Upper lobe of left lung (tissue), 6 donors: ENCODE data around the gene USP13. TPM values are rescaled to one million over a fixed set of nuclear protein-coding genes. Genes with fewer than 3 reads are reported as not detected.

Source experiments
- ATAC-seq, 2 donors: fragments of 200-7000 bp; cut with Tn5 transposase; one replicate each; pipeline ENCODE4 v1.9.1; 2022; ENCODE audit warnings: mild to moderate bottlenecking in 2 of 2, moderate library complexity in 2 of 2; ENCODE audit not compliant: low FRiP score in 2 of 2
- DNase-seq, 2 donors: peaks; one replicate each; pipeline ENCODE4 v3.0.0-alpha.2; 2019 to 2020
- H3K27ac ChIP-seq, 4 donors: fragments of 200-600 bp; sonication (generic); one replicate each; pipeline ENCODE4 v1.5.1; 2016 to 2019
- H3K27me3 ChIP-seq, 4 donors: fragments of 200-600 bp; sonication (generic); one replicate each; pipeline ENCODE4 v1.5.1; 2017 to 2019
- H3K36me3 ChIP-seq, 4 donors: fragments of 200-600 bp; sonication (generic); one replicate each; pipeline ENCODE4 v1.5.1; 2016 to 2019
- H3K4me1 ChIP-seq, 4 donors: fragments of 200-600 bp; sonication (generic); one replicate each; pipeline ENCODE4 v1.5.1; 2018 to 2019
- H3K4me3 ChIP-seq, 4 donors: fragments of 200-600 bp; sonication (generic); one replicate each; pipeline ENCODE4 v1.5.1; 2017 to 2019; ENCODE audit warnings: mild to moderate bottlenecking in 2 of 4, moderate library complexity in 1 of 4
- H3K9me3 ChIP-seq, 4 donors: fragments of 200-600 bp; sonication (generic); one replicate each; pipeline ENCODE4 v1.5.1; 2018 to 2019
- CTCF ChIP-seq, 6 experiments: fragments of 450-650 bp in 4 of 6; fragments of 200-600 bp in 2 of 6; sonication (generic) in 2 of 6; IDR thresholded peaks; one replicate each; pipeline ENCODE4 v1.5.1; 2016 to 2019; ENCODE audit warnings: antibody characterized with exemption in 6 of 6
- EP300 ChIP-seq, 4 donors: sonication (generic); formaldehyde crosslinking; IDR thresholded peaks; one replicate each; pipeline ENCODE4 v1.5.1; 2017; ENCODE audit warnings: antibody characterized with exemption in 4 of 4, control low read depth in 2 of 4
- POLR2A ChIP-seq, 4 donors: fragments of 450-650 bp; IDR thresholded peaks; one replicate each; pipeline ENCODE4 v1.5.1; 2016 to 2017; ENCODE audit warnings: antibody characterized with exemption in 4 of 4, mild to moderate bottlenecking in 2 of 4
- POLR2AphosphoS5 ChIP-seq, 2 donors: sonication (generic); formaldehyde crosslinking; IDR thresholded peaks; one replicate each; pipeline ENCODE4 v1.5.1; 2017; ENCODE audit warnings: antibody characterized with exemption in 2 of 2
- WGBS, 2 donors: methylation state at CpG; one replicate each; pipeline ENCODE4 v1.1.5; 2017 to 2018; 5-methylcytosine and 5-hydroxymethylcytosine counted together
- total RNA-seq, 6 donors: library from RNA; depleted of rRNA in 4 of 6; stranded (reverse); fragments of >200 nt in 4 of 6; gene quantifications; one replicate each; pipeline versions ENCODE4 v1.1.0 to v1.2.1, GENCODE V29; 2016 to 2021
- donor health status: DM: no; HTN: no; CAD: no; lungs with moderate emphysema.
- donor health status: DM: no; HTN: yes; CAD: no; lungs with severe emphysema.

USP13 gene
- total RNA-seq, 6 donors from 2014 or later, result 14.4 to 34.6 (median 27.8) TPM

GRCh38 chr3:179739816-179740594, 87.2 kb downstream of the USP13 start:
- no peak for DNase-seq
- TF ChIP-seq EP300 (IDR thresholded peaks at IDR 0.05) (no peak), CTCF (IDR thresholded peaks at IDR 0.05) (no peak), POLR2AphosphoS5 (IDR thresholded peaks at IDR 0.05) (no peak), POLR2A (IDR thresholded peaks at IDR 0.05) (no peak)
- Histone ChIP-seq H3K4me1 (no peaks in the 10 kb centered on the region), H3K4me3 (no peak overlapping the region), H3K9me3 (no peaks in the 10 kb centered on the region), H3K36me3 (peaks cover 3 to 20% (median 12%) of the 10 kb centered on the region in 4 donors), H3K27me3 (no peaks in the 10 kb centered on the region), H3K27ac (peak overlapping the region in 1 of 4 donors; percentile 4)
- 80 to 85% methylated on average over 12 of the region's 12 CpGs for WGBS, 2 donors
- ATAC-seq, result no peak

- no peaks in the 10 kb centered on the region for H3K9me3 ChIP-seq
- H3K4me1 ChIP-seq, result no peaks in the 10 kb centered on the region
- 67 to 69% methylated on average over 2 of the region's 2 CpGs for WGBS, 2 donors
- peaks cover 0 to 28% (median 12%) of the 10 kb centered on the region in 4 donors for H3K36me3 ChIP-seq
- H3K4me3 ChIP-seq, result no peak overlapping the region
- TF ChIP-seq CTCF (IDR thresholded peaks at IDR 0.05), result no peak
- TF ChIP-seq POLR2A (IDR thresholded peaks at IDR 0.05), result no peak
- no peak for TF ChIP-seq POLR2AphosphoS5 (IDR thresholded peaks at IDR 0.05)
- H3K27me3 ChIP-seq, result no peaks in the 10 kb centered on the region
- ATAC-seq, result no peak
- H3K27ac ChIP-seq, result no peak overlapping the region
- no peak for DNase-seq
Observed at GRCh38 chr3:179743913-179744312, 91.1 kb downstream of the USP13 start.

GRCh38 chr3:179744667-179745066, 91.8 kb downstream of the USP13 start:
- Histone ChIP-seq H3K27me3 (no peaks in the 10 kb centered on the region), H3K9me3 (no peaks in the 10 kb centered on the region), H3K4me1 (no peaks in the 10 kb centered on the region), H3K27ac (no peak overlapping the region), H3K4me3 (no peak overlapping the region), H3K36me3 (peaks cover 0 to 28% (median 12%) of the 10 kb centered on the region in 4 donors)
- TF ChIP-seq CTCF (IDR thresholded peaks at IDR 0.05) (no peak), POLR2AphosphoS5 (IDR thresholded peaks at IDR 0.05) (no peak), POLR2A (IDR thresholded peaks at IDR 0.05) (no peak), EP300 (IDR thresholded peaks at IDR 0.05) (no peak)
- DNase-seq, result no peak
- ATAC-seq, result no peak
- 94 to 97% methylated on average over 4 to 5 of the region's 5 CpGs for WGBS, 2 donors

- H3K4me1 ChIP-seq, result no peaks in the 10 kb centered on the region
- H3K4me3 ChIP-seq, result no peak overlapping the region
- TF ChIP-seq CTCF (IDR thresholded peaks at IDR 0.05) (no peak), POLR2A (IDR thresholded peaks at IDR 0.05) (no peak), EP300 (IDR thresholded peaks at IDR 0.05) (no peak), POLR2AphosphoS5 (IDR thresholded peaks at IDR 0.05) (no peak)
- no peaks in the 10 kb centered on the region for H3K27me3 ChIP-seq
- no peak overlapping the region for H3K27ac ChIP-seq
- 85 to 91% methylated on average over 4 of the region's 4 CpGs for WGBS, 2 donors
- DNase-seq (no peak), ATAC-seq (no peak)
- peaks cover 0 to 28% (median 12%) of the 10 kb centered on the region in 4 donors for H3K36me3 ChIP-seq
- H3K9me3 ChIP-seq, result no peaks in the 10 kb centered on the region
Observed at GRCh38 chr3:179745079-179745478, 92.2 kb downstream of the USP13 start.

GRCh38 chr3:179745716-179746115, 92.9 kb downstream of the USP13 start:
- WGBS, 2 donors, result 72 to 76% methylated on average over 5 of the region's 5 CpGs
- no peak for DNase-seq
- no peaks in the 10 kb centered on the region for H3K9me3 ChIP-seq
- no peak overlapping the region for H3K27ac ChIP-seq
- H3K4me1 ChIP-seq, result no peaks in the 10 kb centered on the region
- no peak for ATAC-seq
- TF ChIP-seq POLR2AphosphoS5 (IDR thresholded peaks at IDR 0.05) (no peak), CTCF (IDR thresholded peaks at IDR 0.05) (no peak), EP300 (IDR thresholded peaks at IDR 0.05) (no peak), POLR2A (IDR thresholded peaks at IDR 0.05) (no peak)
- H3K36me3 ChIP-seq, result peaks cover 0 to 28% (median 12%) of the 10 kb centered on the region in 4 donors
- H3K4me3 ChIP-seq, result no peak overlapping the region
- H3K27me3 ChIP-seq, result no peaks in the 10 kb centered on the region
